Measurements from ENCODE around the gene FNBP1L.
A peak's percentile ranks its signal among the peaks of the same experiment; 100 is the strongest.

DNA sequence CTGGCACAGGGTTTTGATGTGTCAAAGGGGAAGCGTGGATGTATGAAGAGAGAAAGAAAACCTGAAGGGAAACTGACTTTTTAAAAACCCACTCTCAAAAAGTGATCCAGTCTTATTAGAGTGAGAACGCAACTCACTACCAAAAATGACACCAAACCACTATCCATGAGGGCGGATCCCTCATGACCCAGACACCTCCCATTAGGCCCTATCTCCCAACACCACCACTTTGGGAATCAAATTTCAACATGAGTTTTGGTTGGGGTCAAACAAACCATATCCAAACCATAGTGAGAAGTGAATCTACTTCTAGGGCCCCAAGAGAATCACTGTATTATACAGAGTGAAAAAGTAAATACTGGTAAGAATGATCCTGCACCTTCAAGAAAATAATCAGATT lies 53.5 kb downstream of the FNBP1L start:
- TF ChIP-seq TCF7L2 (IDR thresholded peaks at IDR 0.05; ENCODE audit: low read depth, low read length) (no peak), CBX5 (IDR thresholded peaks at IDR 0.05; ENCODE audit: borderline replicate concordance, low read depth) (no peak), NFXL1 (CRISPR knock-in tag; IDR thresholded peaks at IDR 0.05) (no peak), CREB1 (IDR thresholded peaks at IDR 0.05) (no peak), CREB1 (CRISPR knock-in tag; IDR thresholded peaks at IDR 0.05) (no peak), EHMT2 (IDR thresholded peaks at IDR 0.05) (peak; percentile 62; the same call in 1 of the 2 replicates)
